Hepatocyte (in vitro differentiated cells): ENCODE data around the gene KDM6B. TPM values are rescaled to one million over a fixed set of nuclear protein-coding genes. Genes with fewer than 3 reads are reported as not detected.

Experiments
- DNase-seq: peaks from one replicate; pipeline ENCODE4 v3.0.0-alpha.2; 2016; ENCODE audit warnings: low spot score
- H2AFZ ChIP-seq: fragments of 200-600 bp; sonication (generic); 2 replicates; pipeline ENCODE4 v1.6.0; 2016; ENCODE audit warnings: antibody characterized with exemption, mild to moderate bottlenecking
- H3K27ac ChIP-seq: fragments of 200-600 bp; sonication (generic); 2 replicates; pipeline ENCODE4 v1.5.1; 2016; ENCODE audit warnings: mild to moderate bottlenecking
- H3K27me3 ChIP-seq: fragments of 200-600 bp; sonication (generic); 2 replicates; pipeline ENCODE4 v1.6.1; 2016
- H3K36me3 ChIP-seq: fragments of 200-600 bp; sonication (generic); replicated peaks from 2 replicates; pipeline ENCODE4 v1.5.1; 2016; ENCODE audit warnings: low read depth; ENCODE audit not compliant: insufficient read depth
- H3K4me1 ChIP-seq: fragments of 200-600 bp; sonication (generic); 2 replicates; pipeline ENCODE4 v1.5.1; 2016; ENCODE audit warnings: mild to moderate bottlenecking, moderate library complexity; ENCODE audit not compliant: insufficient read depth
- H3K4me2 ChIP-seq: fragments of 200-600 bp; sonication (generic); 2 replicates; pipeline ENCODE4 v1.6.0; 2016
- H3K4me3 ChIP-seq: fragments of 200-600 bp; sonication (generic); 2 replicates; pipeline ENCODE4 v1.5.1; 2016; ENCODE audit warnings: mild to moderate bottlenecking
- H3K79me2 ChIP-seq: fragments of 200-600 bp; sonication (generic); 2 replicates; pipeline ENCODE4 v1.6.0; 2017; ENCODE audit warnings: mild to moderate bottlenecking
- H3K9me2 ChIP-seq: fragments of 200-600 bp; sonication (generic); replicated peaks from 2 replicates; pipeline ENCODE4 v1.6.0; 2017; ENCODE audit warnings: mild to moderate bottlenecking; ENCODE audit not compliant: insufficient read depth
- H3K9me3 ChIP-seq: fragments of 200-600 bp; sonication (generic); 2 replicates; pipeline ENCODE4 v1.5.1; 2016; ENCODE audit warnings: low read depth, mild to moderate bottlenecking
- H4K20me1 ChIP-seq: fragments of 200-600 bp; sonication (generic); 2 replicates; pipeline ENCODE4 v1.6.0; 2016; ENCODE audit warnings: mild to moderate bottlenecking; ENCODE audit not compliant: insufficient read depth, poor library complexity, severe bottlenecking
- CTCF ChIP-seq: fragments of 200-600 bp; sonication (generic); IDR thresholded peaks from 2 replicates; pipeline ENCODE4 v1.5.1; 2016; ENCODE audit warnings: antibody characterized with exemption, mild to moderate bottlenecking; ENCODE audit not compliant: poor library complexity
- EZH2 ChIP-seq: fragments of 200-600 bp; sonication (generic); IDR thresholded peaks from 2 replicates; pipeline ENCODE4 v1.6.1; 2016; ENCODE audit warnings: antibody characterized with exemption, mild to moderate bottlenecking, borderline replicate concordance
- EZH2phosphoT487 ChIP-seq: fragments of 200-600 bp; sonication (generic); IDR thresholded peaks from one replicate; pipeline ENCODE4 v1.6.1; 2018; ENCODE audit warnings: antibody characterized with exemption, mild to moderate bottlenecking, low read depth, moderate library complexity; ENCODE audit not compliant: unreplicated experiment, severe bottlenecking
- WGBS: methylation state at CpG from one replicate; pipeline ENCODE4 v1.1.6; 2016; ENCODE audit warnings: low lambda C conversion rate; ENCODE audit errors: missing lambda C conversion rate; 5-methylcytosine and 5-hydroxymethylcytosine counted together
- polyA plus RNA-seq: library from polyadenylated mRNA; unstranded; fragments of >200 nt; fragmentation: Nextera tagmentation; extraction: Ambion mirVana; gene quantifications from 2 replicates; pipeline ENCODE4 v1.2.1, GENCODE V29; 2016
- total RNA-seq: library from RNA; depleted of rRNA; stranded (reverse); fragments of >200 nt; gene quantifications from 2 replicates; pipeline ENCODE4 v1.2.3, GENCODE V29; 2014

Gene KDM6B
- total and polyA plus RNA-seq, 2 experiments from 2014 or later: 5.9 to 10.2 TPM

GRCh38 chr17:7816926-7817642 is 16.9 kb upstream of the KDM6B start:
- Histone ChIP-seq H3K79me2 (no peaks in the 10 kb centered on the region), H3K9me3 (no peaks in the 10 kb centered on the region), H2AFZ (no peak overlapping the region), H3K36me3 (no peaks in the 10 kb centered on the region), H3K4me3 (no peak overlapping the region), H3K4me2 (no peak overlapping the region), H3K9me2 (no peaks in the 10 kb centered on the region), H4K20me1 (no peaks in the 10 kb centered on the region), H3K27ac (no peak overlapping the region), H3K4me1 (peaks cover 9% of the 10 kb centered on the region), H3K27me3 (no peaks in the 10 kb centered on the region)
- WGBS: 60% methylated on average over 10 of the region's 10 CpGs
- peak; percentile 5 for DNase-seq
- TF ChIP-seq CTCF (no peak), EZH2 (no peak), EZH2phosphoT487 (no peak)

- H3K9me3 ChIP-seq: no peaks in the 10 kb centered on the region
- no peaks in the 10 kb centered on the region for H3K79me2 ChIP-seq
- H3K27ac ChIP-seq: no peak overlapping the region
- 88% methylated on average over 9 of the region's 9 CpGs for WGBS
- no peak overlapping the region for H2AFZ ChIP-seq
- TF ChIP-seq EZH2: no peak
- no peak for TF ChIP-seq CTCF
- TF ChIP-seq EZH2phosphoT487: no peak
- no peaks in the 10 kb centered on the region for H3K36me3 ChIP-seq
- H3K9me2 ChIP-seq: no peaks in the 10 kb centered on the region
- H3K4me3 ChIP-seq: no peak overlapping the region
- no peak overlapping the region for H3K4me2 ChIP-seq
- H4K20me1 ChIP-seq: no peaks in the 10 kb centered on the region
- DNase-seq: peak; percentile 2
- no peaks in the 10 kb centered on the region for H3K27me3 ChIP-seq
- H3K4me1 ChIP-seq: peaks cover 9% of the 10 kb centered on the region
Observed at GRCh38 chr17:7817643-7817964, 16.4 kb upstream of the KDM6B start.

GRCh38 chr17:7818026-7818425 is 16.0 kb upstream of the KDM6B start:
- no peaks in the 10 kb centered on the region for H3K9me3 ChIP-seq
- no peak overlapping the region for H2AFZ ChIP-seq
- no peaks in the 10 kb centered on the region for H4K20me1 ChIP-seq
- no peaks in the 10 kb centered on the region for H3K27me3 ChIP-seq
- WGBS: 92% methylated on average over 10 of the region's 10 CpGs
- H3K36me3 ChIP-seq: no peaks in the 10 kb centered on the region
- TF ChIP-seq CTCF (no peak), EZH2phosphoT487 (no peak), EZH2 (no peak)
- H3K79me2 ChIP-seq: no peaks in the 10 kb centered on the region
- H3K4me3 ChIP-seq: no peak overlapping the region
- H3K4me2 ChIP-seq: no peak overlapping the region
- peaks cover 9% of the 10 kb centered on the region for H3K4me1 ChIP-seq
- no peaks in the 10 kb centered on the region for H3K9me2 ChIP-seq
- H3K27ac ChIP-seq: no peak overlapping the region
- DNase-seq: peak; percentile 6
